NCI-H146 treated with DMSO at 0.1 percent for 48 hours (cell line): Measurements from ENCODE around the gene C16orf74.

Source experiments
- DNase-seq: peaks from one replicate; lab custom pipeline; 2025; ENCODE audit not compliant: unreplicated experiment; lab: John Stamatoyannopoulos, UW

The C16orf74 gene

DNA sequence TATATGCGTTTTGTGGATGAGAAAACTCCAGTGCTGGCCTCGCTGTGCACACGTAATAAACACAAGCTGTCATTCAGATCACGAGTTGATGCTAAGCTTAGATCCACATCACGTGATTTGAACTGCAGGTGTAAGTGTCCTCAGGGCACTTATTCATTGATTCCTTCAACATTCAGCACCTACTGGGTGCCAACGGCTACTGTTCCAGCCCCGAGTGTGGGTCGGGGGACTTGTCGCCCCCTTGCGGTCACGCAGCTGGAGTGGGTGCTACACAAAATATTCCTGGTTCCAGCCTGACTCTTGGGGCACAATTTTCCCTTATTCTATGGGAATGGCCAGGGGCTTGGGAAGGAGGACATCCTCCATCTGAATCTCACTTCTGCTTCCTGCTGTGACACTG lies 32.2 kb downstream of the C16orf74 start:
- DNase-seq = no peak

DNA sequence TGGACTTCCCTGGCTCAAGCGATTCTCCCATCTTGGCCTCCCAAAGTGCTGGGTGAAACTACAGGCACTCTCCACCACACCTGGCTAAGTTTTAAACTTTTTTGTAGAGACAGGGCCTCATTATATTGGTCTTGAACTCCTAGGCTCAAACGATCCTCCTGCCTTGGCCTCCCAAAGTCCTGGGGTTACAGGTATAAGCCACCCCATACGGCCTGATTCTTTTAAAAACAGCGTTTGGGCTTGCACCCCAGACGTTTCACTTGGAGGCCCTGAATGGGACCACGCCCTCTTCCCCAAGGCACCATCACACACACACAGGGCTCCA lies 32.8 kb downstream of the C16orf74 start:
- no peak for DNase-seq

DNA sequence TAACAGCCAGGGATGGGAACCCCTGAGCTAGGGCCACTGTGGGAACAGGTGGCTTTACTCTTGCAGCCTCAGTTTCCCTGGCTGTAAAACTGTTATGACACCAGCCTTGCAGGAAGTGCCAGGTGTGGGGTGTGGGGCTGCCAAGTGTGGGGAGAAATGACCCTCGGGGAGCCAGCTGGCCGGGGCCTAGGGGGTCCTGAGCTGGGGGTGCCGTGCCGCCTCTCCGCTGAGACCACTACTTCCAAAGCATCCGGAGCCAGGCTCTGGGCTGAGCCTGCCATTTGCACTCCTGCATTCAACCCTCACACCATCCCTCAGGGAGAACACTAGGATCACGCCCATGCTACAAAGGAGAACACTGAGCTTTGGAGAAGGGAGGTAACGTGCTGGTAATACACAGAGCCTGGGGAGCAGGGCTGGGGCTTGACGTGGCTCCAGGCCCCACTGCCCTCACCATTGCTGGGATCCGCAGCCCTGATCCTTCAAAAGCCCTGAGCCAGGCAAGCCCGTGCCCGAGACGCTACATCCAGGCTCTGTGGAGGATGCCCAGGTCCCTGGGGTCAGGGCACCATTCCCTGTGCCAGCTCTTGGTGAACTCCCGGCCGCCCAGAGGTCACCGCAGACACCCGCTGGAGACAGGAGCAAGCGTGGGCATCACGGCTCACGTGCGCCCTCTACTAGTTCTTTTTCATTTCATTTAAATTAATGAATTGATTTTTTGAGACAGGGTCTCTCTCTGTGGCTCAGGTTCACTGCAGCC lies 33.3 kb downstream of the C16orf74 start:
- DNase-seq = peak; percentile 29

DNA sequence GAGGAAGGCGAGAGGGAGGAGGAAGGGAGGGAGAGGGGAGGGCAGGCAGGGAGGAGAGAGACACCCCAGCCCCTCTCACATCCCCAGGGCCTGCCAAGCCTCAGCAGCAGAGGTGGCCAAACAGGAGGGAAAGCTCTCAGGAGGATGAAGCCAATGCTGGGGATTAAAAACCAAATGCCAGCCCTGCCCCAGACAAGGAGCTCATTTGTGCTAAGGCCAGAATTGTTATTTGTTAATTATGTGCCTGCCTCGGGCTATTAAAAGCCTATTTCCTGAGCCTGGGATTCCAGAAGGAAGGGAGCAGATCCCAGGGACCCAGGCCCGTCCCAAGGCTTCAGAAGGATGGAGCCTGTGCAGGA lies 34.2 kb downstream of the C16orf74 start:
- no peak for DNase-seq

DNA sequence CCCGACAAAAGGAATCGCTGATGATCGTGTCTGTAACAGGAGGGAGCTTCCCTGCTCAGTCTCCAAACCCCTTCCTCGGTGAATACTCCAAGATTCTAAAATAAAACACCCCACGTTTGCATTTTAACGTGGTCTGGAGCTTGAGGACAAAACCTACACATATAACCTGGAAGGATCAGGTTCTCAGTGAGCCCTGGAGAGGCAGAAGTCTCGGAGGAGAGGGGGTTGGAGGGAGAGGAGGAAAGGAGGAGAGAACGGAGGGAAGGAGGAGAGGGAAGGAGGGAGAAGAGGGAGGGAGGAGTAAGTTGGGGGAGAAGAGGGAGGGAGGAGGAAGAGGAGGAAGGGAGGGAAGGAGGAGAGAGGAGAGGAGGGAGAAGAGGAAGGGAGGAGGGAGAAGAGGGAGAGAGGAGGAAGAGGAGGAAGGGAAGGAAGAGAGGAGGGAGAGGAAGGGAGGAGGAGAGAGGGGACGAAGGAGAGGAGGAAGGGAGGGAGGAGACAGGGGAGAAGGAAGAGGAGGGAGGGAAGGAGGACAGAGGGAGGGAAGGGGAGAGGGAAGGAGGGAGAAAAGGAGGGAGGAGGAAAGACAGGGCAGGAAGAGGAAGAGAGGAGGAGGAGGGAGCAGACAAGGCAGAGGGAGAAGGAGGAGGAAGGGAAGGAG lies 34.7 kb downstream of the C16orf74 start:
- DNase-seq = no peak

DNA sequence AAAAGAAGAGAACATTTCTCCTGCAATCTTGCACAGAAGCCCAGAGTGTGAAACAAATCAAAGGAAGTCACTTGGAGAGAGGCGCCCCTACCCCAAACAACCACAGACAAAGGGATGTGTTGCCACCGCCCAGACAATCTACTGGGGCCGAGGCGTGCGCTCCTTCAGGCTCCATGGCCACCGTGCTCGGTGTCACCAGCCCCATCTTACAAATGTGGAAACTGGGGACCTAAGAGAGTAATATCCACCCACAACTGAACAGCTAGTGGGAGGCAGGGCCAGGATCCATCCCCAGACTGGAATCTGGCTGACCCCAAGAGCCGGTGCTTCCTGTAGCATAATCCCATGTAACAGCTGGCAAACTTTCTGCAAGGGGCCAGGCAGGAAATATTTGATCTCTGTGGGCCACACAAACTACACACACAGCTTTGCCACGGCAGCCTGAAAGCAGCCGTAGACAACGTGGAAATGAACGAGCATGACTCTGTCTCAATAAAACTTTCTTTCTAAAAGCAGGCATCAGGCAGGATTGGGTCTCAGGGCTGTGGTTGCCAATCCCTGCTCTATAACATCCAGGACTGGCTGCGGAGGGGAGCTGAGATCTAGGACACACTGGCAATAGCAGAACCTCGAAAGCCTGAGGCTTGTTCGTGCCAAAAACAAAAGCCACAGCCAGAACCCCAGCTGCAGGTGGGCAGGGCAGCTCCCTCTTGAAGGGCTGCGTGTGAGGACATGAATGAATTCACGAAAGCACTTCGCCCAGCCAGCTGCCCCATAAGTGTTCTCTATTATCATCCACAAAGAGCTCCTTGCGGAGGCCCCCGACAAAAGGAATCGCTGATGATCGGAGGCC lies 35.5 kb downstream of the C16orf74 start:
- peak; percentile 35 for DNase-seq

DNA sequence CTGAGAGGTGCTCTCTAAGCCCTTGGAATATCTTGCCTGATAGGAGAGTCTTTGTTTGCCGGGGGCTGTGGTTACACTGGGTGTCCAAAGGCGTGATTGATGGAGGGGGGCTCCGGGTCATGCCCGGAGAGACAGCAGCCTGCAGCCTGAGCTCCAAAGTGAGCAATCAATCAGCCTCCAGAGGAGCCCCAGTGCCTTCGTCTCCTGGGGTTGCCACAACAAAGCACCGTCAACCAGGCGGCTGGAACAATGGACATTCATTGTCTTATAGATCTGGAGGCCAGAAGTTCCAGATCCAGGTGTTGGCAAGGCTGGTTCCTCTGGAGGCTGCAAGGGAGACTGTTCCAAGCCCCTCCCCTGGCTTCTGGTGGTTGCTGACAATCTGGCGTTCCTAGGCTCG lies 38.1 kb downstream of the C16orf74 start:
- peak; percentile 54 for DNase-seq

DNA sequence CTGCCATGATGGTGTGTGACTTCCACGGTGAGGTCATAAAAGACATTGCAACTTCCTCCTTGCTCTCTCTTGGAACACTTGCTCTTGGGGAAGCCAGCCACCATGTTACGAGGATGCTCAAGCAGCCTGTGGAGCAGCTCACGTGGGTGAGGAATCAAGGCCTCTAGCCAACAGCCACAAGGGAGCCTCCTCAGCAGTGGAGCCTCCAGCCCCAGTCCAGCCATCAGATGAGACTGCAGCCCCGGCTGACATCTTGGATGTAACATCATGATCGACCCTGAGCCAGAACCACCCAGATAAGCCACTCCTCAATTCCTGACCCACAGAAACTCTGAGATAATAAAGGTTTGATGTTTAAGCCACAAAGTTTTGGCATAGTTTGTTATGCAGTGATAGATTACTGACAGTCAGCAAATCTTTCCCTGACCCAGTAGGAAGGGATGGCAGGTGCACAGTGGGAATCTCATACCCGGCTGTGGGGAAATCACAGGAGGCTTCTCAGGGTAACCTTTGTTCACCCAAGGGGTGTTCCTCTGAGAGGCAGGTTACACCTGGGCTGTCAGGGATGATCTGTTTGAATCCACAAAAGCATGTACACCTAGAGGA lies 38.8 kb downstream of the C16orf74 start:
- DNase-seq = no peak

DNA sequence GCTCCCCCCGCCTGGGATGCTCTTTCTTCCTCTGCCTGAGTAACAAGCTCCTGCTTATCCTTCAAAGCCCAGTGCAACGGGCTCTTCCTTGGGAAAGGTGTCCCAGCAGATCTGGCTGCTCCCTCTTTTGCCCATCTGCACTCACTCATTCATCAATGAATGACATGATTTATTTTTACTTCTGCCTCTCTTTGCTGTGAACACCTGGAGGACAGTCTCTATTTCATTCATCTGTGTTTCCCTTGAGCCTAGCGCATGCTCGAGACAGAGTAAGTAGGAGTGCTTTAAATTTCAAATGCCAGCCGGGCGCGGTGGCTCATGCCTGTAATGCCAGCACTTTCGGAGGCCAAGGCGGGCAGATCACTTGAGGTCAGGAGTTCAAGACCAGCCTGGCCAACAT lies 40.2 kb downstream of the C16orf74 start:
- no peak for DNase-seq

DNA sequence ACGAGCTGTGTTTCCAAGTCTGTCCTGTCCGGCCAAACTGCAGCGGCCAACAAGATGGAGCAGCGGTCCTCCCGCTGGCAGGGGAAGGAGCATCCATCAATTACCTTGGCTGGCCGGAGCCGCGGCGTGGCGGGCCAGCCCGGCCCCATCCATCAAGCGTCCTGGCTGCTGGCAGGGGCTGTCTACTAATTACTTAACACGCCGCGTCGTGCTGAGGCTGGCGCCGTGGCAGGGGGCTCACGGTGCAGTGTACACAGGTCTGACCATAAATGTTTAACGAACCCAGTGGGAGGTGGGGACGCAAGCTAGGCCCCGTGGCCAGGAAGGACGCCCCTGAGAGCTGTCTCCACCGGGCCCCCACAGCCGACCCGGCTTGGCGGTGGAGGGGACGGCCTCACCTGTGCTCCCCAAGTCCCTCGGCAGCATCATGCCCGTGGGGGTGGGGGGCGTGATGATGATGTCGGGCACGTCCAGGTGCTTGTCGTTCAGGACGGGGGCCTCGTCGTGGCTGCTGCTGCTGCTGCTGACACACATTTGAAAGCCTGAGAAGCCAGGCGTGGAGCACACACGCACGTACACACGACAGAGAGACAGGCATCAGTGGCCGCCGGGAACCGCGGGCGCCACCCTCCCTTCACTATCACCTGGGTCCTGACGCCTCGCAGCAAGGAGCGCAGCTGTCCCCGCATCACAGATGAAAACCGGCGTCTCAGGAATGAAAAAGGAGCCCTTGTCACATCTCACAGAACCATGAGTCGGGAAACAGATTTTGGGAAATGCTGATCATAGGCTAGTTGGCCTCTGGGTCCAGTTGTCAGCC lies 40.9 kb downstream of the C16orf74 start:
- DNase-seq = peak; percentile 46

DNA sequence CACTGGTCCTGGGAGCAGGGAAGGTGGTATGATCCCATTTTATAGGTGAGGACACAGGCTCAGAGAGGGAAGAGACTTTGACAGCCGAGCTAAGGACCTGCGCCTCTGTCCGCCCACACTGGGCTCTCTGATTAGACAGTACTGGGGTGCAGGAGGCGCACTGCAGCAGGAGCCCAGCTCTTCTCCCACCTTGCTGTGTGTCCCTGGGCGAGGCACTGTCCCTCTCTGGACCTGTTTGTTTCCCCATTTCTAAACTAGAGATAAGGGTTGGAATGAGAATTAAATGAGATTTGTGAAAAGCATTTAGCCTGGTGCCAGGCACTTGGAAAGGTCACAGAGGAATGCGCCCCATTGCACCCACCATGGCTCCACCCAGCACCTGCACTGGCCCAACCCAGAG lies 42.6 kb downstream of the C16orf74 start:
- no peak for DNase-seq

DNA sequence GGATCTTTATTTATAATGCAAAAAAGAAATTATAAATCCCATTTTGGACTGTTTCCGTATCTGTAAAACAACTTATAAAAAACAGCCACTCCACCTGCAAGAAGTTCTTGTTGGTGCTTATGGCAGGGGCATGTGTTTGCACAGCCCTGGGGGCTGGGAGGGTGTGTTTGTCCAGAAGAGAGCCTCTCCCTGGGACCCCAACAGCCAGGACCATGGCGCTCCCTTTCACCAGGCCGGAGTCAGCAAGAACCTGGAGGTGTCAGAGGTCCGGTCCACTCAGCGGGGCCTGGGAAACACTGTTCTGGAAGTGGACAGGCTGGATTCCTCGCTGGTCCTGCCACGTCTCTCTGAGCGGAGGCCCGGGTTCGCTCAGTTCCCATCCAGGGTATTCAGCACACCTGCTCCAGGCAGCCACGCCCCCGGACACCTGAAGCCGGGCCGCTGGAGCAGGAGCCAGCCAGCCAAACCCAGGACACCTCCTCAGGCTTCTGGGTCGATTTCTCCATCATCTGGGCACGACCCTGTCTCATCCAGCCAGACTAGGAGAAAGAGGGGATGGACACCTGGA lies 43.3 kb downstream of the C16orf74 start:
- peak; percentile 9 for DNase-seq

DNA sequence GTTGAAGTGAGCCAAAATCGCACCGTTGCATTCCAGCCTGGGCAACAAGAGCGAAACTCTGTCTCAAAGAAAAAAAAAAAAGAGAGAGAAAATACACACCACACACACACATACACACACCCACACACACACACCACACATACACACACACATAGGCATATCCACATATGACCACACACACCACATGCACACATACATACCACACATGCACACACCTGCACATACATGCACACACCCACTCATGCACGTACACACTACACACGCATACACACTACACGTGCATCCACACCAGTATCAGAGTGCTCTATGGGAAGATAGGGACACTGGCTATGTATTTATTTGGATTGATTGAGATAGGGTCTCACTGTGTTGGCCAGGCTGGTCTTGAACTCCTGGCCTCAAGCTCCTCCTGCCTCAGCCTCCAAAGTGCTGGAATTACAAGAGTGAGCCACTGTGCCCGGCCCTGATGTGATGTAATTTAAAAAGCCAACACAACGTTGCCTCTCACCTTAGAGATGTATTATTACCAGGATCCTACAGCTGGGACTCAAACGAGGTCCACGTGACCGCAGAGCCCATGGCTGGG lies 44.4 kb downstream of the C16orf74 start:
- DNase-seq = no peak

DNA sequence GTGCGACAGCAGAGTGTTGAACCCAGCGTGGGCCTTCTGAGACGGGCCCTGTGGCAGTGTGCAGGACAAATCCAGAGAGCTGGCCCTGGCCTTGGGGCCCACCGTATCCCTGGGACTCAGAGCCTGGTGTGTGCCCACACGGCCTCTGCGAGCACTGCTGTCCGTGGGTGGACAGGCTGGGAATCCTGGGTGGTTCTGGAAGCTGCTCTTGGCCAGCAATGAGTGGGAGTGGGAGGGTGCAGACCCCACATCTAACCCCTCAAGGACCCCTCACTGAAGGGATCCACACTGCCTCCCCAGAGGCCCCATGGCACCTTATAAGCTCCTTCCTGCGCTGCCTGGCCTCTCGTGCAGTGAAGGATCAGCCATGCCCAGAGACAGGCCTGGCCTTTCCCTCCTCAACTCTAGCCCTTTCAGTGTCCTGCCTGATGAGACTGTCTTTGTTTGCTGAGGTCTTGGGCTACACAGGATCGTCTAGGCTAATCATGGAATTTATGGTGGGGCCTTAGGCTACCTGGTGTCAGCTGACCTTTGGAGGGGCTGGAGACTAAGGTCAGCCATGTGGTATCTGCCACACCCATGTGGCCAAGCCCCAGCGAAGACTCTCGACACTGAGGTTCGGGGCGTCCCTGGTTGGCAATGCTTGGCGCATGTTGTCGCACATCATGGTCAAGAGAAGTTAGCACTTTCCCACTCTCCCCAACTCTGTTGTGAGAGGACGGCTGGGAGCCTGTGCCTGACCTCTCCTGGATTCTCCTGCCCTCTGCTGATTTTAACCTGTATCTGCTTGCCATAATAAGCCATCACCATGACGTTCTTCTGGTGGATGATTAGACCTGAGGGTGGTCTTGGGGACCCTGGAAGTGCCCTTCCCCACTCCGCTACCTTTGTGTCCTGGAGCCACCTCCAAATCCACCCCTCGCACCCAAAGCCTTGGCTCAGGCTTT lies 45.7 kb downstream of the C16orf74 start:
- DNase-seq = no peak

DNA sequence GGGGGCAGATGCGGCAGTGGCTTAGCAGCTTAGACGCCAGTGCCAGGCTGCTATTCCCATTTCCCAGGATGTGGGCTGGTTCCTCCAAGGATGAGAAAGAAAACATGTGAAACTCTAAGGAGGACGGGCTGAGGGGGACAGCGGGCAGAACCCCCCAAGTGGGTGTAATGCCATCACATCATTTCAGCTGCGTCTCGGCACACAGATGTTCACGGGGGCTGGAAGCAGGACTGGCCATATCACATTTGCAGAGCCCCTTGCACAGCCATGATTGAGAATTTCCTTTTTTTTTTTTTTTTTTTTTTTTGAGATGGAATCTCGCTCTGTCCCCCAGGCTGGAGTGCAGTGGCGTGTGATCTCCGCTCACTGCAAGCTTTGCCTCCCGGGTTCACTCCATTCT lies 46.9 kb downstream of the C16orf74 start:
- DNase-seq = no peak

DNA sequence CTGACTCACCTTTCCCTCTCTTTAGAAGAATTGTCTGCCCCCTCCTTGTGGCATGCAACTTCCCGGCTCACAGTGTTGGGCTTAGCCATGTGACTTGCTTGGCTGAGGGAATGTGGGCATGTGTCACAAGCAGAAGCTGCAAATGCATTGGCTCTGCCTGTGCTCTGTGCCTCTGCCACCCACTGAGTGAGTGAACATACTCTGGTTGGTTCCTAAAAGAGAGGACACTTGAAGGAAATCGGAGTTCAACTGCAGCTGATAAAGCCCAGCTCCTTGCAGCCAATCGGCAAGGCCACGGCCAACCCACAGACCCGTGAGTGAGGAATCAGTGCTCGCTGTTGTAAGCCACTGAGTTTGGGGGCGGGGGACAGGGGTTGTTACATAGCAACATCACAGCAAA lies 51.3 kb downstream of the C16orf74 start:
- no peak for DNase-seq

DNA sequence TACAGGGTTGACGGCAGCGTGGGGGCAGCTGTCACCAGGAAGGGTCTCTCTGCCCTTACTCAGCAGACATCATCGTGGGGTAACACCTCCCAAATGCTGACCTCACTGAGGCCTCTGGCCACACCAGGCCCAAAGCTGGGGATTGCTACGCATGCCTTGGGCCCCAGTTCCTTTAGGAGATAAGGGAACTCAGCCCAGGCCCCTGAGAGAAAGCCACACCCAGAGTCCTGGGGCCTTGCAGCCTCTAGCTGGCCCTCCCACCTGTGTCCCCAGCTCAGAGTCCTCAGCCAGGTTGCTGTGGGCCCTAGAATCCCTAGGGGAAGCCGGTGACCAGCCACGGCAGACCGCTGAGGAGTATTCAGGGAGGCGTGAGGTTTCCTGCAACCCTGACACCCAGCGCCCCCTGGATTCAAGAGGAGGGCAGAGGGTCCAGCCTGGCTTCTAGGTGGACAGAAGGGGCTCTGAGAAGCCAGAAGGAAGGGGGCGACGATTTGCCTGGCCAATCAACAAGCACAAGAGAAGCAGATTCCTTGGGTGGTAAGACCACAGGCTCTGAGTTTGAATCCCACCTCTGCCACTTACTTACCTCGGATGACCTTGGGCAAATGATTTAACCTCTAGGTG lies 51.8 kb downstream of the C16orf74 start:
- no peak for DNase-seq

DNA sequence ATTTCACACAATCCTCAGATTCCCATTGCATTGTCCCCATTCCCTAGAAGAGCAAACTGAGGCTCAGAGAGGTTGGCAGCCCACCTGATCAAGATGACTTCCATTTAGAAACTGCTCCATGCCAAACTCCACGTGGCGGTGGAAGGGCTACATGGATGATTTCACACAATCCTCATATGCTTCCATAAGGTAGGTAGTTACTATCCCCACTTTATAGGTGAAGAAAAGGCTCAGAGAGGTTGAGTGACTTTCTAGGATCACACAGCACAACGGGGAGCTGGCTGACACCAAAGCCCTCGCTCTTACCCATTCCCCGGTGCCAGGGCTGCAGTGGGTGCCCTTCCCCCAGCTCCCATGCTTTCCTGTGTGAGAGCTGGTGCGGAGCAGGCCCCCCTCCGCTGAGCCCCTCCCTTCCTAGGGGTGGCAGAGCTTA lies 52.4 kb downstream of the C16orf74 start:
- DNase-seq = no peak

DNA sequence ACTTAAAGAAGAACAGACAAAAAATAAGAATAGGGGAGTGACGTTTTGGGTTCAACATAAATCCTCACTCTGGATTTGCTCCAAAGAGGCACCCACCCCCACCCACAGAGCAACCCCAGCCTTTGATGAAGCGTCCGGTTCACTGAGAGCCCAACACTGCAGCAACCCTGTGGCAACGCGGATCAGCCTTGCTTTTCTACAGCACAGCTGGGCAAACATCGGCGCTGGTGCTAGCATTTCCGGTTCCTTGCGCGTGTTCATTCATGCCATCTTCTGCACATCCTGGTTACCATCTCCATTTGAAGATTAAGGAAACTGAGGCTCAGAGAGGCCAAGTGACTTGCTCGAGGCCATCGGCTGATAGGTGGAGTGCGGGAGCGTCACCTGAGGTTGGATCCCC lies 53.5 kb downstream of the C16orf74 start:
- no peak for DNase-seq
